ENCODE results near the gene MYMX.

MYMX gene

GRCh38 chr6:44265722-44266233, 49.1 kb downstream of the MYMX start:
- no peak for DNase-seq

- DNase-seq, result no peak
Observed at GRCh38 chr6:44266347-44266746, 49.6 kb downstream of the MYMX start.

GRCh38 chr6:44267252-44267651, 50.5 kb downstream of the MYMX start:
- no peak for DNase-seq
